ENCODE data around the gene CFAP46. TPM values are rescaled to one million over a fixed set of nuclear protein-coding genes. Genes with fewer than 3 reads are reported as not detected.

Gene CFAP46
- total and polyA plus RNA-seq, 2 experiments from 2014 or later, result 3.1 to 5.4 TPM

DNA sequence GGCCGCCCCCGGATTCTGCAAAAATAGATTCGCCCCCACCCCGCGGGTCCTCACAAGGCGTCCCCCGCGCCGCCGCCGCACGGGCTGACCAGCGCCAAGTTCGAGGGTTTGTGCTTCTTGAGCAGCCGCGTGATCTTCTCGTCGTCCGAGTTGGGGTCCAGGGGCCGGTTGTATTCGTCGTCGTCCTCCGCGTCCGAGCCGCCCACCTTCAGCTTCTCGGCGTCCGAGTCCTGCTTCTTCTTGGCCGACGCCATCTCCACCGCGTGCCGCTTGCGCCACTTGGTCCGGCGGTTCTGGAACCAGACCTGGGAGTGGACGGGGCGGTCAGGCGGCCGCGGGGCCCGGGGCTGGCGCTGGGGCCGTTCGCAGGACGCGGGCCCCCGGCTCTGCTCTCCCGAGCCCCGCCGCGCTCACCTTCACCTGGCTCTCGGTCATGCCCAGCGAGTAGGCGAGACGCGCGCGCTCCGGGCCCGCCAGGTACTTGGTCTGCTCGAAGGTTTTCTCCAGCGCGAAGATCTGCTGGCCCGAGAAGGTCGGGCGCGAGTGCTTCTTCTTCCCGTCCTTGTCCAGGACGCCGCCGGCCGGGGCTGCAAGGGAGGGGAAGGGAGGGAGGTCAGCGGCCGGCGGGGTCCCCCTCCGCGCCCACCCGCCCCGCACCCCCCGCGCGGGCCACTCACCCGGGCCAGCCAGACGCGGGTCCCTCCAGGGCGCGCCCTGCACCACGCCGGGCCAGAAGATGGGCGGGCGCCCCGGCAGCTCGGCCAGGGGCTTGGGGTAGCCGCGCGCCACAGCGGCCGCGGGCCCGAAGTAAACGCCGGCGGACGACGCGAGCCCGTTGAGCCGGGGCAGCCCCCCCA lies 157.3 kb downstream of the CFAP46 start:
- 0 out of 3 replicates have a peak overlapping the region, but pooled peaks have one; percentile 39 for H3K4me3 Mint-ChIP-seq
- H2AFZ ChIP-seq, result no peak overlapping the region
- DNase-seq (ENCODE audit: low spot score) (peak; percentile 75), ATAC-seq (peak; percentile 4)
- H3K4me2 ChIP-seq, result peak overlapping the region; percentile 72
- no peaks in the 10 kb centered on the region for H3K36me3 ChIP-seq (ENCODE audit: insufficient read depth)
- H3K4me3 ChIP-seq, result peak overlapping the region; percentile 46; the same call in 1 of the 2 replicates
- no peak overlapping the region for H3K27ac Mint-ChIP-seq
- no peaks in the 10 kb centered on the region for H3K79me2 ChIP-seq (replicated peaks; ENCODE audit: insufficient read depth)
- H3K27me3 Mint-ChIP-seq (ENCODE audit: insufficient read depth, low read depth, poor library complexity), result peaks cover 75% of the 10 kb centered on the region
- no peak for TF ChIP-seq ZNF331 (CRISPR knock-in tag; IDR thresholded peaks at IDR 0.05; ENCODE audit: low read depth)
- peak; percentile 87 for TF ChIP-seq EZH2 (IDR thresholded peaks at IDR 0.05; ENCODE audit: low read depth, unreplicated experiment)
- peaks cover 85% of the 10 kb centered on the region for H3K27me3 ChIP-seq (ENCODE audit: insufficient read depth)
- H3K4me1 ChIP-seq (ENCODE audit: insufficient read depth), result peaks cover 7% of the 10 kb centered on the region
- H3K9me2 ChIP-seq (ENCODE audit: insufficient read depth), result no peaks in the 10 kb centered on the region
- peaks cover 14% of the 10 kb centered on the region for H3K4me1 Mint-ChIP-seq
- no peak overlapping the region for H3K27ac ChIP-seq (ENCODE audit: low read depth)
- no peaks in the 10 kb centered on the region for H3F3A ChIP-seq (replicated peaks; ENCODE audit: low read depth)
- H3K9me3 Mint-ChIP-seq, result no peaks in the 10 kb centered on the region
- H4K20me1 ChIP-seq (replicated peaks; ENCODE audit: insufficient read depth), result peaks cover 12% of the 10 kb centered on the region
- peaks cover 3% of the 10 kb centered on the region; the same call in 2 of the 3 replicates for H3K36me3 Mint-ChIP-seq (ENCODE audit: low read depth)

DNA sequence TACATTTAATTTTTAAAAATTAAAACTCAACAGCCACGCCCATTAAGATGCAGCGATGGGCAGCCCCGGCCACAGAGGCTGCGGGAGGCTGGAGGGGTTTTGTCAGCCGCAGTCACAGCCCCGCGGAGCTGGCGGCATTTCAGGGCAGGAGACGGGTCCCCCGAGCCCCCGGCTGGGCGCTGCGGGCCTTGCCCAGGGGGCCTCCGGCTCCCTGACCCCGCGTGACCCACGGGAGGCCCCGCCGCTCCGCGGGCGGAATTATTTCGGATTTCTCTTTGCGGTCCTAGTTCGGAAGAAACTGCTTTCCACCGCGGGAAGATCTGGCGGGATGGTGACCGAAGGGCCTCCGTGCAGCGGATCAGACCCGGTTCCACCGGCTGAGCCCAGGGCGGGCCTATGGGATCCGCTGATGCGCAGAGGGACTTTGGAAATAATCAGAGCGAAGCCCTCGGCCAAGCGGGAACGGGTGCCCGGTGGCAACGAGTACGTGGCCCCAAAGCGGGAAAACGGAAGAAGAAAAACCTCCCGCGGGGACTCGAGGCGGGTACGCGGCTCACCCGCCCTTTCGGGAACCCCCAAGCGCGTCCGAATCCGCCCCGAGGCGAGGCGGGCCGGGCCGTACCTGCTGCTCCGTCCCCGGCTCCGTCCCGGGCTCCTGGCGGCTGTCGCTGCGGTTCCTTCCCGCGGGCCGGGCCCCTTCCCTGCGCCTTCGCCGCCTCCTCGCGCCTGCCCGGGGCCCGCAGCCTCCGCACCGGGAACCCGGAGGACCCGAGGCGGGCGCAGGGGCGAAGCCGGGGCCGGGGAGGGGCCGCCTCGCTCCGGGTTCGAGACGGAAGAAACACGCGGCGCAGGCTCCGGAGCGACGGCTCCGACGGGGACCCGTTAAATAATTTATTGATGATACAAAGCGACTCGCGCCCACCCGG lies 158.2 kb downstream of the CFAP46 start:
- Mint-ChIP-seq H3K4me1 (peaks cover 14% of the 10 kb centered on the region), H3K27ac (no peak overlapping the region), H3K9me3 (no peaks in the 10 kb centered on the region), H3K27me3 (ENCODE audit: insufficient read depth, low read depth, poor library complexity) (peaks cover 70% of the 10 kb centered on the region), H3K4me3 (peak overlapping the region; percentile 62), H3K36me3 (ENCODE audit: low read depth) (peaks cover 3% of the 10 kb centered on the region; the same call in 2 of the 3 replicates)
- Histone ChIP-seq H2AFZ (no peak overlapping the region), H3K27me3 (ENCODE audit: insufficient read depth) (peaks cover 76% of the 10 kb centered on the region), H3K36me3 (ENCODE audit: insufficient read depth) (no peaks in the 10 kb centered on the region), H3F3A (replicated peaks; ENCODE audit: low read depth) (no peaks in the 10 kb centered on the region), H4K20me1 (replicated peaks; ENCODE audit: insufficient read depth) (peaks cover 12% of the 10 kb centered on the region), H3K79me2 (replicated peaks; ENCODE audit: insufficient read depth) (no peaks in the 10 kb centered on the region), H3K27ac (ENCODE audit: low read depth) (no peak overlapping the region), H3K9me2 (ENCODE audit: insufficient read depth) (no peaks in the 10 kb centered on the region), H3K4me3 (peak overlapping the region; percentile 43; the same call in 1 of the 2 replicates), H3K4me1 (ENCODE audit: insufficient read depth) (peaks cover 7% of the 10 kb centered on the region), H3K4me2 (peak overlapping the region; percentile 72)
- ATAC-seq (peak; percentile 9), DNase-seq (ENCODE audit: low spot score) (peak; percentile 56)
- TF ChIP-seq EZH2phosphoT487 (IDR thresholded peaks at IDR 0.05; ENCODE audit: unreplicated experiment), result peak; percentile 75
- TF ChIP-seq, protein P1, sequence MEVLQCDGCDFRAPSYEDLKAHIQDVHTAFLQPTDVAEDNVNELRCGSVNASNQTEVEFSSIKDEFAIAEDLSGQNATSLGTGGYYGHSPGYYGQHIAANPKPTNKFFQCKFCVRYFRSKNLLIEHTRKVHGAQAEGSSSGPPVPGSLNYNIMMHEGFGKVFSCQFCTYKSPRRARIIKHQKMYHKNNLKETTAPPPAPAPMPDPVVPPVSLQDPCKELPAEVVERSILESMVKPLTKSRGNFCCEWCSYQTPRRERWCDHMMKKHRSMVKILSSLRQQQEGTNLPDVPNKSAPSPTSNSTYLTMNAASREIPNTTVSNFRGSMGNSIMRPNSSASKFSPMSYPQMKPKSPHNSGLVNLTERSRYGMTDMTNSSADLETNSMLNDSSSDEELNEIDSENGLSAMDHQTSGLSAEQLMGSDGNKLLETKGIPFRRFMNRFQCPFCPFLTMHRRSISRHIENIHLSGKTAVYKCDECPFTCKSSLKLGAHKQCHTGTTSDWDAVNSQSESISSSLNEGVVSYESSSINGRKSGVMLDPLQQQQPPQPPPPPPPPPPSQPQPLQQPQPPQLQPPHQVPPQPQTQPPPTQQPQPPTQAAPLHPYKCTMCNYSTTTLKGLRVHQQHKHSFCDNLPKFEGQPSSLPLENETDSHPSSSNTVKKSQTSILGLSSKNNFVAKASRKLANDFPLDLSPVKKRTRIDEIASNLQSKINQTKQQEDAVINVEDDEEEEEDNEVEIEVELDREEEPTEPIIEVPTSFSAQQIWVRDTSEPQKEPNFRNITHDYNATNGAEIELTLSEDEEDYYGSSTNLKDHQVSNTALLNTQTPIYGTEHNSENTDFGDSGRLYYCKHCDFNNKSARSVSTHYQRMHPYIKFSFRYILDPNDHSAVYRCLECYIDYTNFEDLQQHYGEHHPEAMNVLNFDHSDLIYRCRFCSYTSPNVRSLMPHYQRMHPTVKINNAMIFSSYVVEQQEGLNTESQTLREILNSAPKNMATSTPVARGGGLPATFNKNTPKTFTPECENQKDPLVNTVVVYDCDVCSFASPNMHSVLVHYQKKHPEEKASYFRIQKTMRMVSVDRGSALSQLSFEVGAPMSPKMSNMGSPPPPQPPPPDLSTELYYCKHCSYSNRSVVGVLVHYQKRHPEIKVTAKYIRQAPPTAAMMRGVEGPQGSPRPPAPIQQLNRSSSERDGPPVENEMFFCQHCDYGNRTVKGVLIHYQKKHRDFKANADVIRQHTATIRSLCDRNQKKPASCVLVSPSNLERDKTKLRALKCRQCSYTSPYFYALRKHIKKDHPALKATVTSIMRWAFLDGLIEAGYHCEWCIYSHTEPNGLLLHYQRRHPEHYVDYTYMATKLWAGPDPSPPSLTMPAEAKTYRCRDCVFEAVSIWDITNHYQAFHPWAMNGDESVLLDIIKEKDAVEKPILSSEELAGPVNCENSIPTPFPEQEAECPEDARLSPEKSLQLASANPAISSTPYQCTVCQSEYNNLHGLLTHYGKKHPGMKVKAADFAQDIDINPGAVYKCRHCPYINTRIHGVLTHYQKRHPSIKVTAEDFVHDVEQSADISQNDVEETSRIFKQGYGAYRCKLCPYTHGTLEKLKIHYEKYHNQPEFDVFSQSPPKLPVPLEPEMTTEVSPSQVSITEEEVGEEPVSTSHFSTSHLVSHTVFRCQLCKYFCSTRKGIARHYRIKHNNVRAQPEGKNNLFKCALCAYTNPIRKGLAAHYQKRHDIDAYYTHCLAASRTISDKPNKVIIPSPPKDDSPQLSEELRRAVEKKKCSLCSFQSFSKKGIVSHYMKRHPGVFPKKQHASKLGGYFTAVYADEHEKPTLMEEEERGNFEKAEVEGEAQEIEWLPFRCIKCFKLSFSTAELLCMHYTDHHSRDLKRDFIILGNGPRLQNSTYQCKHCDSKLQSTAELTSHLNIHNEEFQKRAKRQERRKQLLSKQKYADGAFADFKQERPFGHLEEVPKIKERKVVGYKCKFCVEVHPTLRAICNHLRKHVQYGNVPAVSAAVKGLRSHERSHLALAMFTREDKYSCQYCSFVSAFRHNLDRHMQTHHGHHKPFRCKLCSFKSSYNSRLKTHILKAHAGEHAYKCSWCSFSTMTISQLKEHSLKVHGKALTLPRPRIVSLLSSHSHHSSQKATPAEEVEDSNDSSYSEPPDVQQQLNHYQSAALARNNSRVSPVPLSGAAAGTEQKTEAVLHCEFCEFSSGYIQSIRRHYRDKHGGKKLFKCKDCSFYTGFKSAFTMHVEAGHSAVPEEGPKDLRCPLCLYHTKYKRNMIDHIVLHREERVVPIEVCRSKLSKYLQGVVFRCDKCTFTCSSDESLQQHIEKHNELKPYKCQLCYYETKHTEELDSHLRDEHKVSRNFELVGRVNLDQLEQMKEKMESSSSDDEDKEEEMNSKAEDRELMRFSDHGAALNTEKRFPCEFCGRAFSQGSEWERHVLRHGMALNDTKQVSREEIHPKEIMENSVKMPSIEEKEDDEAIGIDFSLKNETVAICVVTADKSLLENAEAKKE (CRISPR knock-in tag; IDR thresholded peaks at IDR 0.05), result no peak
- TF ChIP-seq EZH2 (IDR thresholded peaks at IDR 0.05; ENCODE audit: low read depth, unreplicated experiment), result peak; percentile 84
